Measurements from ENCODE around the gene OST4. TPM values are rescaled to one million over a fixed set of nuclear protein-coding genes. Genes with fewer than 3 reads are reported as not detected.

OST4 gene
- total and polyA plus RNA-seq, 10 of the 15 experiments (the other 5 are each of a cell fraction or from before 2014, with no cell fraction given) = 270 to 1,543 (median 523) TPM

DNA sequence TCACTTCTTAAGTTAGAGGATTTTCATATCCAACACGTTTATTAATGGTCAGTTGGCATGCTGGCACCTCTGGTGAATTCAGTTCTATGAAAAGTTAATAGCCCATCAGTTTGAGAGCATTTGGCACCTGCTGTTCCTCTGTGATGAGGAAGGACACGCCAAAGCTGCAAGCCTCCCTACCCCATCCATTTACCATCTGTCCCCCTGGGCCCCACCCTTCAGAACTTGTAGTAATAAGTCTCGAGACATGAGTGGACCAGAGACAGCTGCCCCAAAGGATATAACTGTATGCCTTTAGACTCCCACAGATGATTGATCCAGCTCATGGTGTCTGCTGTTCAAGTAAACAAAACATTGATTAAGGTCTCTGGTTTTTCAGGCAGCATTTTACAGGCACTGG, 6.3 kb downstream of the OST4 start:
- peaks cover 3 to 24% of the 10 kb centered on the region in 2 experiments; a peak in 3 of 4 replicates for H3K36me3 ChIP-seq (ENCODE audit: control insufficient read depth in 2 of 2, insufficient read depth in 2 of 2, low read length in 1 of 2)
- POLR2A ChIA-PET = interaction anchor here (12.2 kb wide), 1 partner anchor 12 kb away, joined by 139 read pairs; the partner anchor contains the start of gene AGBL5
- no peaks in the 10 kb centered on the region for H3K27me3 ChIP-seq (replicated peaks in 1 of 2; ENCODE audit: control insufficient read depth in 2 of 2, insufficient read depth in 2 of 2, low read length in 1 of 2)
- in situ Hi-C loops (cut with MboI) = no loop called here
- no TSS peak for BruUV-seq (replicated peaks)
- H4K20me1 ChIP-seq (ENCODE audit: control insufficient read depth, insufficient read depth) = no peaks in the 10 kb centered on the region
- H3K27ac ChIP-seq (ENCODE audit: control insufficient read depth, insufficient read depth) = no peak overlapping the region
- DNase-seq (ENCODE audit: low read depth, low spot score) (no peak), FAIRE-seq (no peak), ATAC-seq (no peak)
- no peak overlapping the region for H2AFZ ChIP-seq (ENCODE audit: control insufficient read depth, low read depth, low read length)
- 96% methylated on average over 3 of the region's 3 CpGs for WGBS (ENCODE audit: insufficient coverage, insufficient replicate concordance, low lambda C conversion rate, missing lambda C conversion rate)
- H3K4me2 ChIP-seq (ENCODE audit: control insufficient read depth, insufficient read depth) = no peak overlapping the region
- H3K9me3 ChIP-seq (replicated peaks; ENCODE audit: control insufficient read depth, insufficient read depth, low read length) = no peaks in the 10 kb centered on the region
- no peak overlapping the region for H3K4me3 ChIP-seq
- H3K4me1 ChIP-seq (ENCODE audit: control insufficient read depth, insufficient read depth, low read length) = peaks cover 3% of the 10 kb centered on the region
- H3K9ac ChIP-seq (ENCODE audit: control insufficient read depth, insufficient read depth, low read length) = no peak overlapping the region
- intact Hi-C loops (cut with micrococcal nuclease; ENCODE audit: unreplicated experiment) = no loop called here
- peaks cover 18% of the 10 kb centered on the region for H3K79me2 ChIP-seq (ENCODE audit: control insufficient read depth, insufficient read depth, low read length)
- RAD21 ChIA-PET (ENCODE audit: unreplicated experiment) = no interaction called here
- CTCF ChIA-PET = interaction anchor here (1.1 to 2.4 kb wide), 3 partner anchors 11 to 103 kb away, joined by 3 to 7 read pairs (median 5); partner anchors contain the start of gene AGBL5
- TF ChIP-seq RB1 (IDR thresholded peaks at IDR 0.05; ENCODE audit: borderline replicate concordance) (no peak), ZNF217 (IDR thresholded peaks at IDR 0.05) (no peak), CHD2 (IDR thresholded peaks at IDR 0.05; ENCODE audit: borderline replicate concordance, low read depth, low read length) (no peak), FOXK2 (IDR thresholded peaks at IDR 0.05) (no peak), SUPT20H (IDR thresholded peaks at IDR 0.05; ENCODE audit: borderline replicate concordance, control insufficient read depth, low read depth, low read length) (no peak), MEF2B (IDR thresholded peaks at IDR 0.05; ENCODE audit: partially characterized antibody, poor library complexity, severe bottlenecking) (no peak)
- SMC1A ChIA-PET (ENCODE audit: uncharacterized antibody, unreplicated experiment) = interaction anchor here (1.5 to 1.8 kb wide), 2 partner anchors 9 to 40 kb away, joined by 3 to 6 read pairs; no protein-coding TSS in a partner anchor

DNA sequence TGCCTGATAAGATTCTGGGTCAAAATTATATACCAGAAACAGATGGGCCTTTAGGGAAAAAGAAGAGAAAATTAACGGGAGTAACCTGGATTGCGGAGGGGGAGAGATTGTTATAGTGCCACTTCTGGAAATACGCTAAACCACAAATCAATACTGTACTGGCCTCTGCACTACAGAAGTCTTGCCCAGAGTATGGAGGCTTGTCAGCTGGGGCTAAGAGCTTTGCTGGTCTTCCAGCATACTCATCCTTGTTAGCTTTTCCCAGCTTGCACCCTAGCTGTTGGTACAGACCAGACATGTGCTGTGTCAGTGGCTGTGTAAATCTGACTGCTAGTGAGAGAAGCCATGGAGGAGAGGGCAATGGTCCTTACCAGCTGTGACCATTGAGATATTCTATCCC, 11.1 kb downstream of the OST4 start:
- H3K27me3 ChIP-seq (replicated peaks in 1 of 2; ENCODE audit: control insufficient read depth in 2 of 2, insufficient read depth in 2 of 2, low read length in 1 of 2) = no peaks in the 10 kb centered on the region
- TF ChIP-seq ZBED1 (IDR thresholded peaks at IDR 0.05; ENCODE audit: borderline replicate concordance) = no peak
- peak; percentile 43; the same call in 1 of the 2 replicates for TF ChIP-seq POLR2A (IDR thresholded peaks at IDR 0.05; ENCODE audit: low read depth, low read length)
- ATAC-seq (no peak), FAIRE-seq (no peak), DNase-seq (ENCODE audit: low read depth, low spot score) (no peak)
- H3K9me3 ChIP-seq (replicated peaks; ENCODE audit: control insufficient read depth, insufficient read depth, low read length) = no peaks in the 10 kb centered on the region
- H2AFZ ChIP-seq (ENCODE audit: control insufficient read depth, low read depth, low read length) = no peak overlapping the region
- no peak overlapping the region for H3K9ac ChIP-seq (ENCODE audit: control insufficient read depth, insufficient read depth, low read length)
- in situ Hi-C loops (cut with MboI) = no loop called here
- SMC1A ChIA-PET (ENCODE audit: uncharacterized antibody, unreplicated experiment) = interaction anchor here (1.2 kb wide), 1 partner anchor 22 kb away, joined by 5 read pairs; no protein-coding TSS in a partner anchor
- no peaks in the 10 kb centered on the region for H3K79me2 ChIP-seq (ENCODE audit: control insufficient read depth, insufficient read depth, low read length)
- intact Hi-C loops (cut with micrococcal nuclease; ENCODE audit: unreplicated experiment) = no loop called here
- H3K4me1 ChIP-seq (ENCODE audit: control insufficient read depth, insufficient read depth, low read length) = no peaks in the 10 kb centered on the region
- 100% methylated on average over 3 of the region's 3 CpGs for whole genome bisulfite sequencing (ENCODE audit: insufficient coverage, insufficient replicate concordance, low lambda C conversion rate, missing lambda C conversion rate)
- CTCF ChIA-PET = no interaction called here
- RAD21 ChIA-PET (ENCODE audit: unreplicated experiment) = no interaction called here
- H3K4me3 ChIP-seq = no peak overlapping the region
- H3K4me2 ChIP-seq (ENCODE audit: control insufficient read depth, insufficient read depth) = no peak overlapping the region
- no peak overlapping the region for H3K27ac ChIP-seq (ENCODE audit: control insufficient read depth, insufficient read depth)
- no peaks in the 10 kb centered on the region for H4K20me1 ChIP-seq (ENCODE audit: control insufficient read depth, insufficient read depth)
- H3K36me3 ChIP-seq (ENCODE audit: control insufficient read depth in 2 of 2, insufficient read depth in 2 of 2, low read length in 1 of 2) = peaks cover 1 to 22% of the 10 kb centered on the region in 2 experiments
- POLR2A ChIA-PET = interaction anchor here (0.6 to 2.0 kb wide), 3 partner anchors 9 to 212 kb away, joined by 3 to 8 read pairs (median 3); partner anchors contain the start of genes AGBL5 and OST4
- BruUV-seq (replicated peaks) = no TSS peak
